Stimulated activated CD8-positive, alpha-beta memory T cell treated with anti-CD3 and anti-CD28 coated beads, Interleukin-4, amount 100 ng/mL, for 24 hours (primary cell): ENCODE measurements around the gene ONECUT1.
"Not testable (repeated sequence)": the region's sequence is repeated elsewhere in the genome, so short reads cannot be mapped to it uniquely, and the experiment has no call there.

ENCODE experiments used
- DNase-seq: peaks from one replicate; pipeline ENCODE4 v3.0.0-alpha.2; 2020; ENCODE audit warnings: low read depth

Gene ONECUT1

DNA sequence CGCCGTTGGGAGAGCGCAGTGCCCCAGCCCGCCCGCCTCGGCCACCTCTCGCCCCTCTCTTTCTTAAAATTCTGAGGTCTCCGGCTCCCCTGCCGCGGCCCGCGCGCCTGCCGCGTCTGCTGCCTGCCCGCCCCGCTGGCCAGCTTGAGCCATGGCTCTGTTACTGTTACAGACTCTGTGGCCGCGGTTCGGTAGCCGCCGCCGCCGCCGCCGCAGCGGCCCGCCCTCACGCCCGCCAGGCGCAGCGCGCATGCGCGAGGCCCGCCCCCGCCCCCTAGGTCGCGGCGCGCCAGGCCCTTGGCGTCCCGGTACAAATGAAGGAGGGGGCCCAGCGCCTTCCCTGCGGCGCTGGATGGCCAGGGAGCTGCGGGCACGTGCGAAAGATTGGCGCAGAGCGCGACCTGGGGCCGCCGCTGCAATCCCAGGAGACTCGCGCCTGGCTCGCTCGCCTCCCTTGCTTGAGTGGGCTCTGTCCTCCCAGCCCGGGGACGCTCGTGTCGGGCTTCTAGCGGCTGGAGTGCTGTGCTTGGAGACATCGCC is at the start of gene ONECUT1:
ONECUT1 (minus strand) TSS at position 168 of the 540 bp plus-strand sequence. CDS start 452 bp downstream, outside the sequence.
- DNase-seq = peak; percentile 40

DNA sequence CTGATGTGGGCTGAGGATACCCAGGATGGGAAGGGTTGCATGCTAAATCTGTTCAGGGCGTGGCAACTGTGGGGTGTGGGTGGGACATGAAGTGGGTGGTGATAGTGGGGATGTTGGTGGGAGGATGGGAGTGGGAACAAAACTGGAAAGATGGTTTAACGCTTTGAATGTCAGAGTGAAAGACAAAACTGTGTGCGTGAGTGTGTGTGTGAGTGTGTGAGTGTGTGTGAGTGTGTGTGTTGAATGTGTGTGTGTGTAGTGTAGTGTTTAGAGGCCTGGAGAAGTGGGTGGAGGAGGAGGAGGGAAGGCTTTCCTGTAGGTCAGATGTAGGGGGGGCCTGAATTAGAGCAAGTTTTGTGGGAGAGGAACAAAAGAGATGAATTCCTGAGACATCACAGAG is 44.2 kb upstream of the ONECUT1 start:
- no peak for DNase-seq

DNA sequence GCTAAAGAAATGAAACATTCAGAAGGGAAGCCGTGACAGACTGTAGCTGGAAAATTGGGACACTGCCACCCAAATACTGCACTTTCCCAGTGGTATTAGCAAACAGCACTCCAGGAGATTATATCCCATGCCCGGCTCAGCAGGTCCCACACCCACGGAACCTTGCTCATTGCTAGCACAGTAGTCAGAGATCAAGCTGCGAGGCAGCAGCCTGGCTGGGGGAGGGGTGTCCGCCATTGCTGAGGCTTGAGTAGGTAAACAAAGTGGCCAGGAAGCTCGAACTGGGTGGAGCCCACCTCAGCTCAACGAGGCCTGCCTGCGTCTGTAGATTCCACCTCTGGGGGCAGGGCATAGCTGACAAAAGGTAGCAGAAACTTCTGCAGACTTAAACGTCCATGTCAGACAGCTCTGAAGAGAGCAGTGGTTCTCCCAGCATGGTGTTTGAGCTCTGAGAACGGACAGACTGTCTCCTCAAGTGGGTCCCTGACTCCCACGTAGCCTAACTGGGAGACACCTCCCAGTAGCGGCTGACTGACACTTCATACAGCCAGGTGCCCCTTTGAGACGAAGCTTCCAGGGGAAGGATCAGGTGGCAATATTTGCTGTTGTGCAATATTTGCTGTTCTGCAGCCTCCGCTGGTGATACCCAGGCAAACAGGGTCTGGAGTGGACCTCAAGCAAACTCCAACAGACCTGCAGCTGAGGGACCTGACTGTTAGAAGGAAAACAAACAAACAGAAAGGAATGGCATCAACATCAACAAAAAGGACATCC is 34.2 kb upstream of the ONECUT1 start:
- not testable (repeated sequence) for DNase-seq

DNA sequence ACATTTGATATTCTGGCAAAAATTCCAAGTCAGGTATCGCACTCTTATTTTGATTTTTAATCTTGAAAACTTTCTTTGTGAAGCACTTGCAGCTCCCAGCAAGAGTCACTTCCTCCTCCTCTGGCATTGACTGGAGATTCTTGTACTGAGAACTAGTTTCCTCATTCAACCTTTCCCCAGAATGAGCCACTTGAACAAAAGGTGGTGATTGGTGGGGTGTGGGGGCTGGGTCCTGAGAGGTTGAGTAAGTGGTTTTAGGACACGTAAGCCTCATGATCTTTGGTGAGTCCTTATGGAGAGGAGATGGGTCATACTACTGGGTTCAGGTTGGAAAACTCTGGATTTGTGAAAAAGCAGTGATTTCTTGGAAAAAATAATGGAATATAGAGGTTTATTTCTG is 32.3 kb upstream of the ONECUT1 start:
- DNase-seq = no peak

DNA sequence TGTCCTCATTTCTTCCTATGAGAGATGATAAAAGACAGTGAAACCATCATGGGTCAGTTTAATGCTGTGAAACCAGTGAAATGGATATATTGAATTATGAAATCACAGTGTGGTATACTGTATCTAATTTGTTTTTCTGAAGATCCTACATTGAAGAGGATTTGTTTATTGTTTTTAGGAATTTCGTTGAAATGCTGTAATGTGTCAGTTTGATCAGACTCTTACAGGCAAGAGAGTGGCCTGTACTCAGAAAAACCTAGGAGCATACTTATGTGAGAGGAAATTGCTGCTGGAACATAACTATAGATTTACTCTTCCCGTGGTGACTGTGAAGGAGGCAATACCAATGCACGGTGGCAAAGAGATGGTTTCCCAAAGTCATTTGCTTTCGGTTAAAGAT is 29.1 kb upstream of the ONECUT1 start:
- DNase-seq = no peak

DNA sequence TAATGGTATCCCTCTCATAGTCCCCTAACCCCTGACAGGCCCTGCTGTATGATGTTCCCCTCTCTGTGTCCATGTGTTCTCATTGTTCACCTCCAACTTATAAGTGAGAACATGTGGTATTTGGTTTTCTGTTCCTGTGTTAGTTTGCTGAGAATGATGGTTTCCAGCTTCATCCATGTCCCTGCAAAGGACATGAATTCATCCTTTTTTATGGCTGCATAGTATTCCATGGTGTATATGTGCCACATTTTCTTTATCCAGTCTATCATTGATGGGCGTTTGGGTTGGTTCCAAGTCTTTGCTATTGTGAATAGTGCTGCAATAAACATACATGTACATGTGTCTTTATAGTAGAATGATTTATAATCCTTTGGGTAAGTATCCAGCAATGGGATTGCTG is 25.8 kb upstream of the ONECUT1 start:
- not testable (repeated sequence) for DNase-seq

DNA sequence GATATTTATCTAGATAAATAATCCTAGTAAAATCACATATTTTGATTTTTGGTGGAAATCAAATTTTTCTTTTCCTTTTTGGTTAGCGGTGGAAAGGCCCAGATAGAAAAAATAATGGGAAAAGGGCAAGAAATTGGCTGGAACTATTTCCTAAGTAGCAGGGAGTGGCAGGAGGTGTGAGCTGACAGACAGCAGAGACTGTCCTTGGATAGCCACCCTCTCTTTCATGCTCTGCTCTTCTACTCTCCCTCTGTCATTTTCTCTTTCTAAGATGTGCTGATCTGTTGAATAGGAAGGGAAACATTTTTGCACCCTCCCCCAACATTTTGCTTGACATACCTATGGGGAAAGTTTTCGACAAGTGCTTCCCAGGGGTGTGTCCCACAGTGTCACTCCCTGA is 18.9 kb upstream of the ONECUT1 start:
- DNase-seq = no peak

DNA sequence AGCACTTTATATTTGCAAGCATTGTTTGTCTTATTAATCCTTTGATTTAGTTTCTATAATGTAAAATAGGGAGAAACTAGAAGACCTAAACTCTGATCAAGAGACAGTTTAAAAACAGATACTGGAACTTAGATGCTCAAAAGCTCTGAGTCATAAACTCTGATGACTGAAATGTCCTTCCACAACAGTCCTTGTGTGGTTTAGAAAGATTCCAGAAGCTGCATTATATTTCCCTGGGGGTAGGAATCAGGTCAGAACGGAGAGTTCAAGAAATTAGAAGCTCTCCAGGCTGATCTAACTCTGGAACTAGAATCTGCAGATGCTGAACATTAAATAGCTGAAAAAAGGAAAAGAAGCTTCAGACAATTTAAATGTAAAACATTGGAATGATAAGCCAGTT is 18.3 kb upstream of the ONECUT1 start:
- no peak for DNase-seq

DNA sequence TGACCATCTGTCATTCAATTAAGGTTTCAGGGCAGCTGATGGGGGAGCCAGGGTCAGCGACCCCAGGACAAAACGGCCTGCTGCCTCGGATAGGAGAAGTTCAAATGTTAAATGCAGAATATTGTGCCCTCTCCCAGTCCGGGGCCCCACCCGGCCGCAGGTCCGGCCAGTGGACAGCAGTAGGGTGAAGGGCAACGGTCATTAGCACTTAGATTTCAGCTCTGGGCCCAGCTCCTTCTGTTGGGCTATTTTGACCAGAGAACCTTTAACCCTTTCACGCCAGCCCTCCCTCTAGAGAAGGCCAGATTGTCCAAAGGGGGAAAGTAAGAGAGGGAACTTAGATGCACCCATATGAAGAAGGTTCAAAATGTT is 16.1 kb upstream of the ONECUT1 start:
- DNase-seq = no peak

DNA sequence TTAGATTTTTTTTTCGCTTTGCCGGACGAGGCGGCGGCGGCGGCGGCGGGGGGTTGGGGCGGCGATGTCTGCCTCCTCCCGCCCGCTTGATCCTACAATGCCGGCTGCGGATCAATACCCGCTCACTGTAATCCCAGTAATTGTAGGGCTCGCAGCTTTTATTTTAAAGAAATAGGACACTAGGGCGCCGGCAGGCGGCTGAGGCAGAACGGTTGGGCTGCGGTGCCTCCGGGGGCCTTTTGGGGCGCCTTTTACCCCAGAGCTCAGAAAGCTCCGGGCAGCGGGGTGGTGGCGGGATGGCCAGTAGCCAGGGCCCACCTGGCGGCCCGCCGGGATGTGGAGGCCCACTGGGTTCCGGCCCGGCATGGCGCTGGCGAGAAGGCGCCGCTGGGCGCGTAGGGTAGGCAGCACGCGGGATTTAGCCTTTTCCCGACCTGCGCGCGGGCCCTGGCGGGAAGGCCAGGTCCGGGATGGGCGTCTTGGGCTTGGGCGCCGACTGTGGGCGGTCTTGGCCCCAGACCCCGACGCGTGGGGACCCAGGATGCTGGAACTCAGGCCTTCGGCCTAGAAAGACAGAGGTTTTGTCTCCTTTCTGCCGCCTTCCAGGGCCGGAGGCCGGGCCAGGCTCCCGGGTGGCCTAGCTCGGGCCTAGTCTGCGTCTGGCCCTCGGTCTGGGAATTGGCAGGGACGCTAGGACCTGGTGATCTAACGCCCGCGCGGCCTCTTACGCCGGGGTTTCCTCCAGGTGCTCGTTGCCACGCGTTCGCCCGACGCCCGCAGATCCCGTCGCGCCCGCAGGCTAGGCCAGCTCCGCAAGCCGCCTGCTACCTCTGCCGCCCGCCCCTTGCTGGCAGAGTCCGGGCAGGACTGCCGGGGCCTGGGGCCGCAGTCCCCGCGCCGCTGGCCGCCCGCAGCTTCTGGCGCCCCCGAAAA is 15.5 kb upstream of the ONECUT1 start:
- no peak for DNase-seq

DNA sequence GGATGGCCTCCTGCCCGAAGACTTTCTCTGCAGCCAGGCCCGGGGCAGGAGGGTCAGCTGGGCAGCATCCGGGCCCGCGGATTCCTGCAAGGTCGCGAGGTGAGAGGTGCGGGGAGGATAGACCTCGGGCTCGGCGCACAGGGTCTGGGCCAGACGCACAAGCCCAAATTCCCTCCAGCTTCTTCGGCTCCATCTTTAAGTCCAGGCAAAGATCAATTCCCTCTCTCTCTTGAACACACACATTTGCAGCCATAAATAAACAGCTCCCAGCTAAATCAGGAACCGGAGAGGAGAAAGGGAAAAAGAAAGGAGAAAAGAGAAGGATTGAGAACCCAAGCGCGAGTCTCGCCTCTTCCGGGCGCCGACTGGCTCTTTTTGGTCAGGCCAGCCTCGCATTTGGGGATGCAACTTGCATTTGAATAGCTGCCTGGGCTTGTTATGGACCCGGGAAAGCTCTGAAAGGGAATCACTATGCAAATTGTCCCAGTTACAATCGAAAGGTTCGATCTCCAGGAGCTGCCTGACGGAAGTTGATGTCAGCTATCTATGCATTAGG is 14.5 kb upstream of the ONECUT1 start:
- no peak for DNase-seq

DNA sequence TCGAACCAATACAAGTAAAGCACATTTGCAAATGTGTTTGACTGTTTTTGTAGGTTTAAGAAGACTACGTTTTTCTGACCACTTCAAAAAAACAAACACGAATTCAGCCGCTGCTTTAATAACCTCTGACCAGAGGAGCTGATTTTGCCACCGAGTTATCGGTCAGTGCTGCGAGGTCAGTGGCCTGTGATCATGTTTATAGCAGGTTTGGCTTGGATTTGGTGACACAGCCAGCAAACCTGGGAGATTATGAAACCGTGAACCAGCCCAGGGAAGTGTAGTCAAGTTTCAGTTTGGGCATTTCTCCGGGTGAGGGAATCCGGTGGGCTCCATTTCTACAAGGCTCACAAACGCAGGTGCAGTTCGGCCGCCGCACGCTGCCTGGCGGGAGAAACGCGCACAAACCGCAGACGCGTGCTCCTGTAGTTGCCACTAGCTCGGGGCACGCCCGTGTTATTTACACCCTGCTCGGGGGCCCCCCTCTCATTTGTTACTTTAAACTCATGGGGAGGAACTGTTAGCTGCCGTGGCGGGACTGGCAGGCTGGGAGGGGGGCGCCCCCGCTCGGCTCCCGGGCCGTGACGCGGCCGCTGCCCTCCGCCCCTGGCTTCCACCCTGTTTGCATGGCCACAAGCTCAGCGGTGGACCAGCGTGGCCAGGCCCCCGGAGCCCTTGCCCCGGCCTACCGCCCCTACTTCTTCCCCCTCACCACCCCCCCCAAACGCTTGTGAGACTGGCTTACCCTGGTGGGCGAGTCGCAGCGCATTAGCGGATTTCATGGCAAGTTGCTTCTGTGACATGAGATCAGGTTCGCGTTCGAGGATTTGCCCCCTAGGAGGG is 13.6 kb upstream of the ONECUT1 start:
- DNase-seq = no peak

DNA sequence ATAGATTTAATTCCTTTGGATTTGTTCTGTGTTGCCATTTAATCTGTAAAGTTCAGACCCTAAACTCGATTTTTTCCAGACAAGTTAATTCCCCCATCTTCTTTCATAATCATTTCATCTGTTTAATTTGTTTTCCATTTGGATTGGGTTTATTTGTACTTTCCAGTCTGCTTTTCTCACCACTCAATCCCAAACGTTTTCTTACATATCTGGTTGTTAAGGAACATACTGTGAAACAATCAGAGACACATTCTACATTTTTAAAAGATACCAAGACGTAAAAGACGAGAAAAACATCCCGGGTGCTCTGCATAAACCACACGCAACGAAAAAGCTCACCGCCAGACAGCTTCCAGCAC is 13.0 kb upstream of the ONECUT1 start:
- DNase-seq = no peak

DNA sequence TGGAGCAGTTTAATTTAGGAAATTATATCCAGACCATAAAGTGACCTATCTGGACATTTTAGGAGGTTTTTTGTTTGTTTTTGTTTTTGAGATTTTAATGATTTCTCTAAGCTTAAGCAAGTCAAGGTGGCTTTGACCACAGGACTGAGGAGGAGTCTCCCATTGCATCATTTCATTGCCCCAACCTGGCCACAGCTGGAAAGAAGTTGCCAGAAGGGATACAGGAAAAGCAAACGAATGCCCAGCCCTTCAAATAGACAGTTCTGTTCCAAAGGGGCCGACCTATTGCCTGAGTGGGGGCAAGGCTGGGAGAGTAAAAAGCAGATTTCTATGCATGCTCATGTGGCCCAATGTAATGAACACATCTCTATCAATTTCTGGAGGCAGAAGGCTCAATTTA is 12.0 kb upstream of the ONECUT1 start:
- DNase-seq = no peak

DNA sequence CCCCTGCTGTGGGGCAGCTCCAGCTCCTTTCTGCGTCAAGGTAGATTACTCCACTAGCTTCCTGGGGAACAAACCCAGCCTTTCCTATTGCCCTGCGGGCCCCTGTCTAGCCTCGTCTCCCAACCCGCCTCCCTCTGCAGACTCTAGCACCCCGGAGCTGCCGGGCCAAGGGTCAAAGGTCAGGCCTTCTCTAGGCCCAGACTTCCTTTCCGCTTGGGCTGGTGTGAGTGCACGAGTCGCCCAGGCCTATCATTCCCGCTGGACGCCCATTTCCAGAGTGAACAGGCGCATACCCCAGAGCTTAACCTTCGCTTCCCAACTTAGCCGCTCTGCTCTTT is 11.6 kb upstream of the ONECUT1 start:
- DNase-seq = no peak

DNA sequence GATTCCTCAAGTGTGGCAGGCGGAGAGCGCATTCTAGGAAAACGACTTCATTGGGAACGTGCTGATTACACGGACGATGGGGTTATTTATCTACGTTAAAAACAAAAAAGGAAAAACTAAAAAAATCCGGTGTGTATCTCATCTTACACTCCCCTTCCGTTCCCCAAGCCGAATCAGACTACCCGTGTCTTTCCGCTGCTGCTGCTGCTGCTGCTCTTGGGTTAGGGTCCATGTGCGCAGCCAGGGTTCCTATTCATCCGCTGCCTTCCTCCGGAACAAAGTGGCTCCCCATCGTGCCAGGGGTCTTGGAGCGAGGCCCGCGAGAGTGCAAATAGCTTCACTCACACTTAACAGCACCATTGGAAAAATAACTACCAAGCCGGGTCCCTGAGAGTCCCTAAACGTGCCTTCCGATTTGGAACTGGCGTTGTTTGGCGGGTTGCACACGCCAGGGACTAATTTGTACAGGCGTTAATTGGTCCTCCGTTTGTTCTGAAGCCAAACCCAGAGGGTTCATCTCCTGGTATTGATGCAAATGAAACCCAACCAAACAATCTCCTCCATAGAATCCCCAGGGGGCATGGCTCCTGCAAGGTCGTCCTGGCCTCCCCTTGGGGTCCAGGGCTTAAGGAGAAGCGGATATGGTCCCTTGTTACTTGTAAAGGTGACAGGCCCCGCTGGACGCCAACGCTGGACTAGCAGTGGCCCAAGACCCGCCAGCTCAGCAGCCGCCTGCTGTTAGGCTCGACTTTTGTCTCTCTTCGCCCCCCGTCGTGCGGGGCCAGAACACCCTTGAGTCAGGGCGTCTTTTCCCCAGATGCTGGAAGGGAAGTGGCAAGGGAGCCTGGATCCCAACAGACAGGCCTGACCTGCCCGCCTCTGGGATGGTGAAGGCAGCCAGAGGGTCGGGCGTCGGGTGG is 11.0 kb upstream of the ONECUT1 start:
- DNase-seq = no peak

DNA sequence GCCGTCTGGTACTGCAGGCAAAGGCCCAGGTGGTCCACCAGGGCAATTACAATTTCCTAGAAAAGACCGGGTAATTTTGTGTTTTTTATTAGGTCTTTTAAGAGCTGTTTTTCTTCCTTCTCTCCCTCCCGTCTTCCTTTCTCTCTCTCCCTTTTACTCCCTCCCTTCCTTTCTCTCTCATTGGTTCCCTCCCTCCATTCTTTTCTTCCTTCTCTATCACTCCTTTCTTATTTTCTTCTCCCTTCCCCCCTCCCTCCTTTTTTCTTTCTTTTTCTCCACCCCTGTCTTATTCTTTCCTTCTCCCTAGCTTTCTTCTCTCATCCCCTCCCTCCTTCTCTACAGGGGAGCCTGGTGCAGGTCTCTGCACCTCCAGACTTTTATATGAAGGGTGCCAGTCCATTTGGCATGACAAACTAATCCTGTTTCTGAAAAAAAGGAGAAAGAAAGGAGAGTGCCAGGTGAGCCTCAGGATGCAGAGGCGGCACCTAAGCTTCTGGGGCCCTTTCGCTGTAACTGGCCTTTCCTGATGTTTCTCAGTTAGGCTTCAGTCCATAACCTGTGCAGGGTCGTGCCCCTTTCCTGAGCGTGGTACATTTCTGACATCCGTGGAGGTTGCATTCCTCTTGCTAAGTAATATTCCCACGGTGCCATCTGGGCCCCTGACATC is 9.1 kb upstream of the ONECUT1 start:
- no peak for DNase-seq

DNA sequence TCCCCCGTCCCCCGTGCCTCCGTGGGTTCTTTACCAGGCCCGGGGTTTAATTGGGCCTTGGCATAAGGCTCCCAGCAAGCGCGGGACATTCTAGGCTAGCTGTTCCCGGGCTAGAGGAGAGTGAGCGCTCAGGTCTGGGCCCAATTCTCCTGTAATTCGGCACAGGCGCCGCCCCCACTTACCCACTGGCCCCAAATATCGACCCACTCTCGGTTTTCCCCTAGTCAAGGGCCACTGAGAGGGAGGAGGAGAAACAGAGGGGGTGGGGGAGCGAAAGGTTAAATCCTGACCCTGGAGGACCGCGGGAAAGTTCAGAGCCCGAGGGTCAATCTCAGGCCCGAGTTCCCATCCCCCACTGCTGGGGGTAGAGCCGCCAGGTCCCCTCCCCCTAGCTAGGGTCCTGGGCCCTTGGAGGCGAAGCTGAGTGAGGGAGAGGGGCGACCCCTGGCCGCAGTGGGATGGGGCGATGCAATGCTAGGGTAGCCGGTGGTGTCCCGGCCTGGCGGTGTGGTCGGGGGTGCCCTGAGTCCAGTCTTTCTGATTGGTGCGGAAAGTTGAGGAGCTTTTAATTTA is 8.5 kb upstream of the ONECUT1 start:
- no peak for DNase-seq

DNA sequence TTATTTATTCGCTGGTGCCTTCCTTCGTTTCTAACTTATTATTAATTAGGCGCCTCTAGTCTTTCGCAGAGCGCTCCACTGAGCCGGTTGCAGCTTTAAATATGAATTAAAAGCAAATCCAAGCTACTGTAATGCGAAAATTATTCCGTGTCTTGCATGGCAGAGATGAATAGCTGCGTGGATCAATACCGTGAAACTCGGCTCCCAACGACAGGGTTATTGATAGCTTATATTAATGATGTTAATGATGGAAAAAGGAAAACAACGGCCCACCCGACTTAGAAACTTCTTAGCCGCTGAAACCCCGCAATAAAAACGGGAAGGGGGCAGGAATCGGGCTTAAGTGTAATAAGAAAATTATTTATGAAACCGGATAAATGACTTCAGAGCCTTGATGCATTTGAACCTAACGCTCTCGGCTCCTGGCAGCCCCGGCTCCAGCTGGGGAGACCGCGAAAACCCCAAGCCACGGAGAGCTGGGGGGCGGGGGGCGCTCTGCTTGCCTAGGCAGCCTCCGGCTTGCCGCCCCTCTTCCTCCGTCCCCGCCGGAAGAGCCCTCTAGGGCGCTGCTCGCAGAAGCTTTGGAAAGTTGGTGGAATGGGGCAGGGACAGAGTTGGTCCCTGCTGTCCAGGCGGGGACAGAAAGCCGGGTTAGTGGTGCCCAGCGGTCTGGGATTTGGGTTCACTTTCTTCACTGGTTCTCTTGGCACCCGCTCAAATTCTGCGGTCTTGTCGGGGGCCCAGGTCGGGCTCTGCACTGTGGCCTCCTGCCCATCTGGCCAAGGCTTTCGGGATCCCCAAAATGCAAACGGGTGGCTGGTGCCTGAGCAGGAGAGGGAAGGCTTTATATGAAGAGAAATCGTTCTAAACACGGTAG is 7.7 kb upstream of the ONECUT1 start:
- DNase-seq = no peak
